NOMO-1 (cell line): ENCODE data around the gene SLC25A11.

ENCODE experiments used
- DNase-seq, 2 experiments: peaks; one replicate each; lab custom pipeline; 2025; ENCODE audit not compliant: unreplicated experiment in 2 of 2; lab: John Stamatoyannopoulos, UW

Gene SLC25A11

GRCh38 chr17:4966844-4967538 lies 27.1 kb upstream of the SLC25A11 start:
- DNase-seq: peak; percentile 99 to 100

DNA sequence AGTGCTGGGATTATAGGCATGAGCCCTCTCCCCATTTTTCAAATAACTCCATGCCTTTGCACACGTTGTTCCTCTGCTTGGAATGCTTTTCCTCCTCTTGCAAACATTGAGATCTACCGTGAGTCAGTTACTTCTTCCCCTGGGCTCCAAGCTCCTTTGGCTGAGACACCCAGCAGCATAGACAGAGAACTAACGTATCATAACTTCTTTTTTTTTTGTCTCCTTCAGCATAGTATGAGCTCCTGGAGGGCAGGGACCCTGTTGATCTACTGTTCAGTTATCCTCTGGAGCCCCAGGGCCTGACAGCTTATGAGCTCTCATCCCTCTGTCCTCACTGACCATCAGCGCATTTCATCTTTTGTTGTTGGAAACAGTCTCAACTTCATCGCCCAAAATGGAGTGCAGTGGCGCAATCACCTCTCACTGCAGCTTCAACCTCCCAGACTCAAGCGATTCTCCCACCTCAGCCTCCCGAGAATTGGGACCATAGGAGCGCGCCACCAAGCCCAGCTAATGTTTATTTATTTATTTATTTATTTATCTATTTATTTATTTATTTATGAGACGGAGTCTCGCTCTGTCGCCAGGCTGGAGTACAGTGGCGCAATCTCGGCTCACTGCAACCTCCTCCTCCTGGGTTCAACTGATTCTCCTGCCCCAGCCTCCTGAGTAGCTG lies 25.6 kb upstream of the SLC25A11 start:
- no peak for DNase-seq

- DNase-seq: no peak
Measured at GRCh38 chr17:4960279-4960922, 20.6 kb upstream of the SLC25A11 start.

DNA sequence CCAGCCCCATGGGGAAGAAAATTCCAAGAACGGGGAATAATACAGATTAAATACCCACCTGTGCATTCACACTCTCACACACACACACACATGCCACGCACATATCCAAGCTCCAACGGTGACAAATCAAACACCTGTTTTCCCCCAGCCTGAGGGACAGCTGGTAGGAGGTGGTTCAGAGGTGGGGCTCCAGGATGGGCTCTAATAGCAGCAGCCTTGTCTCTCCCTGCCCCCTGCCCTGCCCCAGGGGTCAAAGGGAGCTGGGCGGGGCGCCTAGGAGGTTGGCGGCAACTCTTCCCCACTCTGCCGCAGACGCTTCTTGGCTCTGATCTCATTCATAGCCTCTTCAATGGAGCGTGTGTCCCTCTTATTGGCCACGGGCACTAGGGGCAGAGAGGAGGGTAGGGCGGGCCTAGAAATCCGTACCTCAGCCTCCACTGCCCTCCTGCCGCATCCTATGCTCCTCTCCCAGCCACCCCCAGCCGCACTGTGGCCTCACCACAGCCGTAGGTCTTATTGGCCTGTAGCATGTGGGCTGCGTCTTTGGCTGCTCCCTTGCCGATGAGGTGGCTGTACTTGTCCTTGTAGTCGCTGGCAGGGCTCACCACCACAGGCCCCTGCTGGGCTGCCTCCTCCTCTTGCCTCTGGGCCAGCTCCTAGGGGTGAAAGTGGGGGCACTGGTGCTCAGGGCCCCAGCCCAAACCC lies 19.6 kb upstream of the SLC25A11 start:
- no peak for DNase-seq

DNA sequence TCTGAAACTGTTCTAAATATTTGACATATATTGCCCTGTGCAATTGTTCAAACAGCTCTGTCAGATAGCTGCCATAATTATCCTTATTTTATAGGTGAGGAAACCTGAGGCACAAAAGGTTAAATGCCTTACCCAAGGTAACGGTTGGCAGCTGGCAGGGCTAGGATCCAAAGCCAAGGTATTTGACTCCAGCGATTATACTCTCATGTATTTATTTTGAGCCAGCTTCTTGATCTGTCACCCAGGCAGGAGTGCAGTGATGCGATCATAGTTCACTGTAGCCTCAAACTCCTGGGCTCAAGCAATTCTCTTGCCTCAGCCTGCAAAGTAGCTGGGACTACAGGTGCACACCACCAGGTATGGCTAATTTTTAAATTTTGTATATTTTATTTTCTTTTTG lies 18.3 kb upstream of the SLC25A11 start:
- no peak for DNase-seq

DNA sequence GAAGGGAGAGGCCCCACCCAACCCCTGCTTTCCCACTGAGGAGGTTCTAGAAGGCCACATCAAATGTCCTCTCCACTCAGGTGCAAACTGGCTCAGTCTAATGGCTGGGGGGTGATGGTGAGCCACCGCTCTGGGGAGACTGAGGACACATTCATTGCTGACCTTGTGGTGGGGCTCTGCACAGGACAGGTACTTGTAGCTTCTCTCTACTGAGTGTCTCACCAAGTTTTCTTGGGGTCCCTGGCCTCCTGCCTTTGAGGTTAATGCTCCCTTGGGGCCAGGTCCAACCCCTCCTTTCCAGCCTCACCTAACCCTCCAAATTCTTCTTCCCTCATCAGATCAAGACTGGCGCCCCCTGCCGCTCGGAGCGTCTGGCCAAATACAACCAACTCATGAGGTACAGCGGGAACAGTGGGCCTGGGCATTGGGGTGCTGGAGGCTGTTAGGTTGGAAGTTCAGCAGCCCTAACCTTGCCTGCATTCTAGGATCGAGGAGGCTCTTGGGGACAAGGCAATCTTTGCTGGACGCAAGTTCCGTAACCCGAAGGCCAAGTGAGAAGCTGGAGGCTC lies 16.7 kb upstream of the SLC25A11 start:
- DNase-seq: no peak

- DNase-seq: no peak
Measured at GRCh38 chr17:4955091-4955490, 15.2 kb upstream of the SLC25A11 start.

- no peak for DNase-seq
Measured at GRCh38 chr17:4953451-4953961, 13.7 kb upstream of the SLC25A11 start.

DNA sequence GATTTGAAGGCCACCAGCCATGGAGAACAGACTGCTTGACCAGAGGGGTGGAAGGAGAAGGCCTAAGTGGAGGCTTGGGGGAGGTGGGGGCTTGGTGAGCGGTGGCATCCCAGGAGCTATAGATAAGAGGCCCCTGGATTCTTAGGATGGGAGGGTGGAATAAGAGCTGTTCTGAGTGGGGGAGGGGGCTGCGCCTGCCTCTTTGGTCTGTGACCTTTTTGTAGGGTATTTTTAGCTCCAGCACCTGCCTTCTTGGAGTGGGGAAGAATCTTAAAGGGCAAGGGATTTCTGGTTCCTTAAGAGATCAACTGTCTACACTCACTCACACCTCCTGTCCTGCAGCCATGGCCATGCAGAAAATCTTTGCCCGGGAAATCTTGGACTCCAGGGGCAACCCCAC lies 11.6 kb upstream of the SLC25A11 start:
- no peak for DNase-seq

GRCh38 chr17:4950746-4951204 lies 10.9 kb upstream of the SLC25A11 start, which contains the start of gene ENO3:
ENO3 (plus strand) TSS chr17:4951119; CDS start chr17:4951830, 711 bp downstream.
- no peak for DNase-seq

- peak in 1 of 2 experiments; percentile 62 for DNase-seq
Measured at GRCh38 chr17:4950075-4950745, 10.4 kb upstream of the SLC25A11 start.

- peak; percentile 62 to 75 for DNase-seq
Measured at GRCh38 chr17:4949321-4950074, 9.7 kb upstream of the SLC25A11 start.

GRCh38 chr17:4948931-4949320 lies 9.1 kb upstream of the SLC25A11 start:
- peak; percentile 88 to 90 for DNase-seq

- peak; percentile 93 to 97 for DNase-seq
Measured at GRCh38 chr17:4948166-4948930, 8.5 kb upstream of the SLC25A11 start, which contains the start of gene PFN1. PFN1 (minus strand) TSS chr17:4948530; CDS start chr17:4948394, 136 bp downstream.

GRCh38 chr17:4947411-4948165 lies 7.7 kb upstream of the SLC25A11 start:
- DNase-seq: peak in 1 of 2 experiments; percentile 45

DNA sequence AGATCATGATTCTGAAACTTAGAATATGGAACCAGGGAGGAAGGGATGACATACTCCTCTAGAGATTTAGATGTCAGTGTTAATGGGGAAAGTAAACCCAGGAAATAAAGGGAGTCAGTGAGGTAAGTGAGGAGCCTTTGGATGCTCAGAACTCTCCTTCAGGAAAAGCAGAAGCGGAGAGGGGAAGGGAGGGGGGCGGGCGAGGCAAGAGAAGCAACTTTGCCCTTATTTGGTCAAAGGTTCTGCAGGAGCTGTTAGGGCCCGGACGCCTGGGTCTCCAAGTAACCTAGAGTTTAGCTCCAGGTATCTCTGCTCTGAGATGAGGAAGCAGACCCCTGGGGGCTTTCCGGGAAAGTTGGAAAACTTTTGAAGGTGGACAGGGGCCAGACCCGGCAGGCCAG lies 7.2 kb upstream of the SLC25A11 start:
- DNase-seq: peak; percentile 30 to 35

GRCh38 chr17:4946312-4946976 lies 6.6 kb upstream of the SLC25A11 start:
- DNase-seq: peak in 1 of 2 experiments; percentile 15
